Stimulated activated CD4-positive, alpha-beta T cell treated with anti-CD3 and anti-CD28 coated beads, Interleukin-1b, Interleukin-23, amount 100 ng/mL, for 24 hours (primary cell): ENCODE results near the gene HOOK1.

Experiments
- DNase-seq, 4 experiments: peaks; one replicate each; pipeline ENCODE4 v3.0.0-alpha.2; 2020; ENCODE audit warnings: low read depth in 4 of 4, low spot score in 1 of 4

HOOK1 gene

DNA sequence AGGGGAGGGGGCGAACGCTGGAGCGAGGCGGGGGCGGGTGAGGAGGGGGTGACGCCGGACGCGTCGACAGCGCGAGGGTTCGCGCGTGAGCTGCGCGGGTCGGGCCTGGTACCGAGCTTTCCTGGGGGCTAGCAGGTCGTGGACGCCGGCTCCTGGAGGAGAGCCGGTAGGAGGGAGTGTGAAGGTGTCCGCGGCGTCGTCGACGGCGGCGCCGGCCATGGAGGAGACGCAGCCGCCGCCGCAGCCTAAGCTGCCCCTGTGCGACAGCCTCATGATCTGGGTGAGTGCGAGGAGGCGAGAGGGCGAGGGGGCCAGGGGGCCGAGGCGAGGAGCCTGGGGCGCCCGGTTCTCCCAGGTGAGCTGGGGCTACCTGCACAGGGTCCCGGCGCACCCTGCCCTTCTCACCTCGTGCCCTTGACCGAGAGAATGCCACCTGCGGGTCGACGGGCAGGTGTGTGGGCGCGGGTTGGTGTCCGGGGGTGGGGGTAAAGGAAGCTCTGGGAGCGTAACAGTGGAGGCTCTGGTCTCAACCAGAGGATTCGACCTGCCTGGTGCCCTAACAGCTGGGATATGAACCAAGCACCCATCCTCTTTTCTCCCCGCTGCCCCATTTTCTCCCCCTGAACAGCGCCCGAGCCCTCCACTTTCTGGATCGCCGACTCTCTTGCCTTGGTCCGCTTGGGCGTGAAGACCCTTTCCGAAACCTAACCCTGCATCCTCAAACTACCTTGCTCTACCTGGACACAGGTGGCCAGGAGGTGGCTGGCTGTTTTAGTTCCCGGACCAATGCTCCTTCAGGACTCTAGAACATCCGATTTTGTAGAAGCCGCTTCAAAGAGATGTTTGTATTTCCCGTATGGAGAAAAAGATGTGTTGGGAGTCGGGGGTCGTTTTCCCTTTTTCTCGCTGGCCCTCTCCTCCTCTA lies at the start of gene HOOK1:
Gene HOOK1 (plus strand): TSS at position 49 of the 925 bp plus-strand sequence. CDS start 169 bp downstream, at position 218.
- peak in 1 of 4 experiments; percentile 3 for DNase-seq

DNA sequence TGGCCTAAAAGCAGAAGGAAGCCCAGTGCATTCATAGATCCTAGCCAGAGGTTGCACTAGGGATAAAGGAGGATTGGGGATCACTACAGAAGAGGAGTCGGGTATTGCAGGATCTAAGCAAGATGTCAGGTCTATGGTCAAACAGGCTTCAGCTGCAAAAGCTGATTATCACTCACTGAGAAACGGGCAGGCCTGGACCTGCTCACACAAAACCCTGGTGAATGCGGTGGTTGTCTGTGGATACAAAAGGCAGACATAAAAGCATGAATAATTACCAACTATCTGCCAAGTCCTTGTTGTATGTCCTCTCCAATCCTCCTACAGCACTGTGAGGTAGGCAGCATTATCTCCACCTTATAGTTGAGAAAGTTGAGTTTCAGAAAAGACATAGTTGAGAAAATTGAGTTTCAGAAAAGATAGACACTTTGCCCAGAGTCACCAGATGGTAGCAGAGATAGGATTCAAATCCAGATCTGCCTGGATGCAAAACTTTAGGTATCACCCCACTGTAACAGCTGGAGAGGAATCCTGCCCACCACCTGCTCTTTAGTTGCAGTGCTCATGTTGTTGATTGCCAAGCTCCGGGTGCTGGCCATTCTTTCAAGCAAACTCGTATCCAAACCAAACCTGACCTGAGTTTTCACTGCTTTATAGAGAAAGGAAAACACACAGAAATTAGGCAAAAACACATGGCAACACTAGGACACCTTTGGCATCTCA lies 49.6 kb upstream of the HOOK1 start:
- no peak for DNase-seq

DNA sequence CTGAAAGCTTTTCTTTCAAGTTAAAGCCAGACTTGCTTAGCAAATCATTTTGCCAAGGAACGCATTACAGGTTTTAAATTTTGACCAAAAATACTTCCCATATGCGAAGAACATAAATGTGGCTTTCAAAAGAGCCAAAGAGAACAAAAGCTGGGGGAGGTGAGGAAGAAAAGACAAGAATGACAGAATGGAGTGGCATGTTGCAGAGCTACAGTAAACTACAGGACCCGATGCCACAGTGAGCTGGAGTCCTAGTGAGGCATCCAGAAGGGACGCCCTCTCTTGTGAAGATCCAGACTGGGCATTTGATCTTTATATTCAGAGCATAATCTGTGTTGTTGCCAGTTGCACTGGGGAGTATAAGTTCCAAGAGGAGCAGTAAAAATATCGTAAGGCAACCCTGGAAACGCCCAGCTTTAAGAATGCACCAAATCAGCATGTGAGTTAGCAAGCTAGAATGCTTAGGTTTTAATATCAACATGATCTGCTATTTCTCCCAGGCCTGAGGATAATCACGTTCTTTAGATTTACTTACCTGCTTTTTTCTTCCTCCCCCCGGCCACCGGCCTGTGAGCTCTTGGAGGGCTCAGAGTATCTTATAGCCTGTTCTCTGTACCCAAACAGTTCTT lies 48.4 kb upstream of the HOOK1 start:
- DNase-seq = no peak

DNA sequence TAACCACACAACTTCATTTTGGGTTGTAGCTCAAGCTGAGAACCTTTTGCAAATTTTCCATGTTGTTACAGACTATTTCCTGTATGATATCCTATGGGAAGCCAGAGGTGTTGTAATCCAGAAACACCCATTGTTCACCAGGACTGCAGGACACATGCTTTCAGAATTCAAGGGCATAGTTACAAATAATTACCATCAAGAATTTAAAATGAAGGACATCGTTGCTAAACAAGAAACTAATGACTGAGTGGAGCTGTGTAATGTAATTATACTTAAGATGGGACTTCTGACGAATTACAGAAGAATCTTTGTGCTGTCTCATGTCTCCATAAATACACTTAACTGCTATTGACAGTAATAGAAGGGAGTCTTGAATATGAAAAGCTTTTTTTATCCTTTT lies 47.6 kb upstream of the HOOK1 start:
- no peak for DNase-seq

DNA sequence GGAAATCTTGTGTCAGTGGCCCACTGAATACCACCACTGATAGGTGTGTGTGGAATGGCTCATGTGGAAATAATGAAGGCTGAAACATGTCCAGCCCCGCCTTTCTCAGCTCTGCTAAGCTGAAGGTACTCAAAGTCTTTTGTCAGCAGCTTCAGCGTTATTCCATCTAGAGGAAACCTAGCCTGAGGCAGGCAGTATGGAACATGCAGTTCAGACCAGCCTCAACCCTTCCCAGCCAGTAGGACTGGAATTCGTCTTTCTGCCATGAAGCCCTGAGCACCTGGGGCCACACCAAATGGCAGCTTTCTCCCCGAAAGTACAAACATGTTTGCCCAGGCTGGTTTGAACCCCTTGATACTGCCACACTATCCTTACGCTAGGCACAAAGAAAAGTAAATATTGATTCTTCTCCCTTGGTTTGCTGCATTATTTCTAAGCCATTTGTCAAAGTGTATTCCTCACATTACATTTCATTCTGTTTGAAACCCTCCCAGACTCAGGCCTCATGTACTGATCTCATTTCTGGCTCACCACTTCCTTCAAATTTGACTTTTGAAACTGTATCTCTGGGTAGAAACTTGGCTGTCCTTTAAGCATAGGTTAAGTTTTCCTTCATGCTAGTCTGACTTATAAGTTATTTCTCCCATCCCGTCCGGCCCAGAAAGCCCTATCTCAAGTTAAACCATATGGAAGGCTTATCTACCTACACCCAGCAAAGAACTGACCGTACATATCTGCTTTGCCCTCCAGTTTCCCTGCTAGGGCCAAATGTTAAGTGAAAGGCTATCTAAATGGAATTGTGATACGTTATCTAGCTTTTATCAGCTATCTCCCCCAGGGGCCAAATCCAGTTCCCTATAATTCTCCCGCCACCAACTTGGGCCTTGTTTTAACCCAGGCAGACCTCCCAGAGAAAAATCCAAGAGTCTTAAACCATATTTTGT lies 45.7 kb upstream of the HOOK1 start:
- no peak for DNase-seq

DNA sequence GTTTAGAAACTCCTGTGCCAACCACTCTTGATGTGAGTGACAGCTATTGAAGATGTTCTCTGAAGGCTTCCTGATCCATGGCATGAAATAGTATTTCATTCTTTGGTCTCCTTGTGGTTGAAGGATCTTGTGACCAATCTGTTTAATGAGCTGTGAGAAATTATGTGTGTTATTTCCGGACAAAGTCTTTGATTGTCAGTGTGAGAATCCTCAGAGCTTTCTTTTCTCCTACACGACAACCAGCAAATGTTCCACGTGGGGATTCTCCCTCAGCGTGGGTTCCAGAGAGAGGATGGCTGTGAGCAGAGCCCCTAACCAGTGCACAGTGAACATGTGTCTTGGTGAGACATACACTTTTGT lies 45.0 kb upstream of the HOOK1 start:
- DNase-seq = no peak

DNA sequence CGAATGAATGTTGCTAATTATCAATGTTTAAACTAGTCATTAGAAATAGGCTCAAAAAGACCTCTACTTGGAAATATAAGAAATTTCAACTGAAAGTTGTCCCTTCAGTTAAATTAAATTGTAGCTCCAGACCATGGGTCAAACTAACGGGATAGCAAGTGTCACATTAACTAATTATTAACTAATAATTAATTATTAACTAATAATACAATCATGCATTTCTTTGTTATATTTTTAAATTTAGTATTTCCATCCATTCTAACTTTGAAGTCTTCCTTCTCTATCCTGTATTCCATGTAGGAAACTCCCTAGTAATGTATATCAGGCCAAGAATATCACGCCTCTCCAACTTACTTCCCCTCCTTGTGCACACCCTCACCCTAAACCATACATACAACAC lies 43.4 kb upstream of the HOOK1 start:
- DNase-seq = no peak

DNA sequence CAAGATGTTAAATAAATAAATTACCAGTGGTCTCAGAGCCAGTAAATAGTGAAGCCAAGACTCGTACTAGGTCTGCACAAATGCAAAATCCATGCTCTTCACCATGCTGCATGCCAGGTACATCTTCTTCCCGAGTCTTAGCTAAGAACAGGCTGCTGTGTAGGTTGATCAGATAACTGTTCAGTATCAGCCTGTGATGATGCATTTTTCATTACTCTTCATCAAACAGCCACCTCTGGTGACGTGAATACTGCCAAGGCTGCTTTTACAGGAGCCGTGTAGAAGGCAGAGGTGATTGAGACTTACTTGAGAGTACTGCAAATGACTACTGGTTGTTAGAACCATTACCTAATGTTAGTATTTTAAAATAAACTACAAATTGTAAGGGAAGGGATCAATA lies 39.3 kb upstream of the HOOK1 start:
- no peak for DNase-seq

DNA sequence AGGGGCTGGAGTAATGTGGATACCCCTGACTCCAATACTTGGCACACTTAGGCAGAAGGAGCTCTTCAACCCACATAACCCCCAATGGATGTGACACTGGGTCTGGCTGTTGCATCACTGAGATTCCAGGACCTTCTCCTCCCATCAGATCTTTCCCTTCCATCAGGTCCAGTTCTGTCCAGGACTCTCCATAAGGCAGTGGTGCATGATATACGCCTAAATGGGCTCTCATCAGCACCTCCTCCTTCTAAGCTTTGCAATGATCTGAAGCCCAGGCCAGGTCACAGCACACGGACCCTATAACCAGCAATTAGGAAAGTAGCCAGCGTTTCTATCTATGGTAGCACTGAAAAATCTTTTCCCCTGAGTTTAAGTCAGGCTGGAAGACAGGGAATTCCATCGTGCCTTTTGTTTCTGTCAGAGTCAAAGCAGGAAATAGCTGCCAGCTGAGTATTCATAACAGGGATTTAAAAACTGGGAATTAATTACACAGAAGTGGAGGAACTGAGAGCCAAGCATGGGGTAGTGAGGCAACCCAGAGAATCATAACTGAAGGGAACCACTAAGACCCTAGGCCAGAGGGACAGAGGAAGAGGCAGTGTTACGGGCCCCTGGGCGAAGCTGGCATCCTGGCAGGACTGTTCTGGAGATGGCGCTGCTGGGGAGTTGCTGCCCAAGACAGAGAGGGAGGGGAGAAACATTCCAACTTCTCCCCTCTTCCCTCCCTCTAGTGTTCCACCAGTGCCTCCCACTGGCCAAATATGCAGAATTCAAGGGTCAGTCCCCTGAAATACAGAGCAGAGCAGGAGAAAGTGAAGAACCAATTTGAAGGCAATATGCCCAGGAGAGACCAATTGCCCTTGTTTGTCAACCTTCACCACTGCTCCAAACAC lies 37.5 kb upstream of the HOOK1 start:
- no peak for DNase-seq

DNA sequence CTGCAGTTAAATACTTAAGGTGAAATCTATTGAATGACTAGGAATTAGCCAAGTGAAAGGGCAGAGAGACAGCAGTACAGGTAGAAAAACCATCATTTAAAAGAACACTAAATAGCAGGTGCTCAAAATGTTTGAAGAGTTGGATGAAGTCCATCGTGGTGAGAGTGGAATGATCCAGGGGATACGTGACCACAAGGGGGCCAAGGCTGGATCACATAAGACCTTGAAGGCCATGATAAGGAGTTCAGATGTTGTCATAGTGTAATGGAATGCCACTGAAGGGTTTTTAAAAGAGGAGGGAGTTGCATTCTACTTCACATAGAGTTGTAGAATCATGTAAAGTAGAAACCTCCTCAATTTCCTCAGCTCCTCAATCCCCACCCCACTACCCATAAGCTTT lies 34.8 kb upstream of the HOOK1 start:
- DNase-seq = no peak

DNA sequence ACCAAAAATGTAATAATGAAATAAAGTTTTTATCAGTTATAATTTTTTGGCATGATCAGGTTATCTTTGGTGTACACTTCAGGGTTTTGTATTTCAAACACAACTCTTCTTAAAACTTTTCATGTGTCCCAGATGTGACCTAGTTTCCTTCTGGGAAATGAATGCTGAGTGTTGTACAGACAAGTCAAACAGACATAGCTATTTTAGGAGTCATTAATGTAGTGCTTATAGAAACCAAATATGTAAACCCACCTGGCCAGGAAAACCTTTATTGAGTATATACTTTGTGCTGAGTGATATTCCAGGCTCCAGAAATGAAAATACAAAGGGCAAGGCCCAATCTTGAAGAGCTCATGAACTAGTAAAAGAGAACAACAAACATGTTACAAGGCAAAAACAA lies 25.9 kb upstream of the HOOK1 start:
- DNase-seq = no peak

DNA sequence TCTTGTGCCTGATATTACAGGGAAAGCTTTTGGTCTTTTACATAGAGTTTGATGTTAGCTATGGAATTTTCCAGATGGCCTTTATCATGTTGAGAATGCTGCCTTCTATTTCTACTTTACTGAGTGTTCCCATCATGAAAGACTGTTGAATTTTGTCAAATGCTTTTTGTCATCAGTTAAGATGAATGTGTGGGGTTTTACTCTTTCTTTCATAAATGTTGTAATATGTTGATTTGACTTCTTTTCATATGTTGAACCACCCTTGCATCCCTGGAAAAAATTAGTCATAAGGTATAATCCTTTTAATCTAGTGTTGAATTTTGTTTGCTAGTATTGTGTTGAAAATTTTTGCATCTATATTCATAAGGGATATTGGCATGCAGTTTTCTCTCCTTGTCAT lies 16.1 kb upstream of the HOOK1 start:
- DNase-seq = no peak

DNA sequence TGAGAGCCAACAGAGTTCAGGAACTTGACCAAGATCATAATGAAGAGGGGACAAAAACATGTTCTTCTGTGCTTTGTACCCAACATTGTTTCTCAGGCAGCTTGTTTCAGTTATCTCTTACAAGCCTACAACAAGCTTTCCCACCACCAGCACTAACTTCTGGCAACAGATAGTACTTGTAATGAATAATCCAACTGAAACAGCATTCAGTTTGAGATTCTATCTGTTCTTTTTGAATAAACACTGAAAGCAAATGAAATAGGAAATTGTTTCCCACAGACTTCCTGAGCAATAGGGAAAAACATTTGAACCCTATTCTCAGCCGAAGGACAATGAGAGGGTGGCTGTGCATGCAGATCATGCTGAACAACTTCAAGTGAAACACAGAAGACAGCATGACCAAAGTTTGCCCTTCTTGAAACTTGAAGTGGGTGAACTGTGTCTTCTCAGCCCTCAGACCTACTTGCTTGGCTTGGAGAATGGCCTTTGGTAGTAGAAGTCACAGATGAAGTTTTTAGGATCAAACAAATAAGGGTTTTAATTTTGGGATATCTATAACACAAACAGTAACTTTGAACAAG lies 11.2 kb upstream of the HOOK1 start:
- DNase-seq = no peak

DNA sequence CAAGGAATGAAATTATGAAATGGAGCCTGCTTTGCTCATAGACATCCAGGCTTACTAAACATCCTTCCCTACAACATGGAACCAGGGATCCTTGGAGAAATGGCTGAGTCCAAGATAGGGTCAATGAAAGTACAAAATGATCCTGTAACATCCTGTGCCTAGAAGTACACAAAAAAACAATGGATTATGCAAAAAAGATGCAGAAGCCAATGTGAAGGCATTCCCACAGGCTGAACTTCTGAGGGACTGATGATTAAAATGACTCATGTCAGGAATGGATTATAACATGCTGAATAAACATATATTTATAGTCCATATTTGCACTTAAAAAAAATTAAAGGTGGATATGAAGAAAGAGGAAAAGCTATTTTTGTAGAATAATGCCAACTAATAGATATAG lies 10.4 kb upstream of the HOOK1 start:
- no peak for DNase-seq

DNA sequence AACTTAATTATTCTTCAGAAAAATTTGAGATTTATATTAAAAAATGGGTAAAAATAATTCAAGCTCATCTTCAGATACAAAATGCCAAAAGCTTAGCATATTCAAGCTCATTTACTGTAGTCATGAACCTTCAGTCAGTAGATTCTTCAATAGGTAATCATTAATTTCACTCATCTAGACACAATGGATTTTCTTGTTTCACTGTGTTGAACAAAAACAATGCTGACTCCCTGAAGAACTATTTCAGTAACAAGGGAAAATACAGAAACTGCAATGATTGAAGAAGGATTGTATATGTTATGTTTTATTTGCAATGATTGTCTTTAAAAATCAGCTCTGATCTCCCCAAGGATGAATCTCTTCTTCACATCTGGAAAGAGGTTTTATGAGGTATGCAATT lies 9.2 kb upstream of the HOOK1 start:
- DNase-seq = no peak

DNA sequence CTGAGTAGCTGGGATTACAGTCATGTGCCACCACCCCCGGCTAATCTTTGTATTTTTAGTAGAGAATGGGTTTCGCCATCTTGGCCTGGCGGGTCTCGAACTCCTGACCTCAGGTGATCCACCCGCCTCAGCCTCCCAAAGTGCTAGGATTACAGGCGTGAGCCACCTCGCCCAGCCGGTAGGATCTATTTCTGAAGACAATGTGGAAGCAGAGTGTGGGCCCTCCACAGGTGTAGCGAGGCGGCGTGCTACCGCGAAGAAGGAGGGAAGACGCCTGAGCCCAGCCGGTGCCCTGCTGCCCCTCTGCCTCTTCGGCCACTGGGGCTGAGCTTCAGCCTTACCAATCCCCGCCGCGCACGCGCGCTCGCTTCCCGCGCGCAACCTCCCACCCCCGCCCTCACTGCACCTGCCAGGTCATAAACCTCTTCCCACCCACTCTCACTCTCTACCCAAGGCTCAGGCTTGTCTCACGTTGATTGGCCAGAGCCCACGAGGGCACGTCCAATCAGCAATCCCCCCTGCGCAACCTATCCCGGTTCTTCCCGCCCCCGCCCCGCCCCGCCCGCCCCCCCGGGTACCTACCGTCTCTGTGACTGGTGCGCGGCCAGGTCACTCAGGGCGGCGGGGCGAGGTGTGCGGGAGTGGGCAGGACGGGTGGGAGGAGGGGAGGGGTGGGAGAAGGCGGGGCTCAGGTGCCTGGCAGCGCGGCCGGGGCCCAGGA lies 409 bp upstream of the HOOK1 start:
- DNase-seq = peak; percentile 50 to 72 (median 68)

DNA sequence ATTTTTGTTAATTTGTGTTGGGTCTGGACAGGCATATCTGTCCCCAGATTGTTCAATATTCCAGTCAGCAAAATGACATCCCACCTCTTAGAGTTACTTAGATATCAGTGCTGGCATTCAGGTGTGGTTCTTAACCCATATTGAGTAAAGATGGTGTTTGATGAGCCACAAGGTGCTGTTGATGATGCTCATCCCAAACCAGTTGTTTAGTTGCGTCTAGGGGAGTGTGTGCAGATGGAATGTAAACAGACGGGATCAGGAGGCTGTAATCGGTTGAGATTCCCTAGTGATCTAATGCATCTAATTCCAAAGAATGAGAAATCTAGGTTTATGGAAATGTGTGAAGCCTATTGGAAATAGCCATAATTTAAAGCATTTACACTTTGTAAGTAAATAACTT lies 1.1 kb downstream of the HOOK1 start:
- DNase-seq = no peak

DNA sequence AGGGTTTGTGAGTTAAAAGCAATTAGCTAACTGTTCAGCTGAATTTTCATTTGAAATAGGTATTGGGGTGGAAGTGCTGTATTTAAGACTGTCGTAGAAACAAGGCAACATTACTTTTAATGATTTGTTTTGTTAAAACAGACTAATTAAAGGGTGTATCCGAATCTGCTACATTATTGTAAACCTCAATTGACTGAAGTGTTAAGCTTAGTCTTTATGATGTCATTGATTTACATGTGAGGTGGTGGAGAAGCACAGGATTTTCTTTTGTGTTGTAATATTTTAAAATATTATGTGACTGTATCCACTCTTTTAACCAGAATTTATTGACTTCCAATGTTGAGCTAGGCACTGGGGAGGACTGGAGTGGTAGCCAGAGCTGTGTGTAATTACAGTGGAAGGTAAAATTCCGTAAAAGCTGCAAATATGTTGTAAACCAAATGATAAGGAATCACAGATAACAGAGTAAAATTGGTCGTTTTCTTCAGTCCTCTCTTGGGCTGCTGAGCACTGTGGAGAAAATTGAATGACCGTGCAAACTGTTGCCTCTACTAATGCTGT lies 1.6 kb downstream of the HOOK1 start:
- DNase-seq = no peak
